Thoracic aorta (tissue), 2 donors: ENCODE results near the gene SERP2. TPM values are rescaled to one million over a fixed set of nuclear protein-coding genes. Genes with fewer than 3 reads are reported as not detected.
A peak's percentile ranks its signal among the peaks of the same experiment; 100 is the strongest.

Experiments used
- ATAC-seq: fragments of 150-250 bp; one replicate; pipeline ENCODE4 v1.8.0; 2017; ENCODE audit warnings: low read depth; ENCODE audit not compliant: insufficient number of reproducible peaks, low FRiP score
- DNase-seq: peaks from one replicate; pipeline ENCODE4 v3.0.0-alpha.2; 2020; ENCODE audit warnings: low spot score
- H3K27ac ChIP-seq, 2 donors: fragments of 200-600 bp; sonication (generic); 1 replicate in 1 of 2; 2 replicates in 1 of 2; pipeline ENCODE4 v1.5.1; 2016; ENCODE audit warnings: mild to moderate bottlenecking in 2 of 2, moderate library complexity in 2 of 2
- H3K27me3 ChIP-seq: fragments of 200-600 bp; sonication (generic); replicated peaks from 2 replicates; pipeline ENCODE4 v1.6.0; 2016; ENCODE audit warnings: mild to moderate bottlenecking; ENCODE audit not compliant: insufficient read depth
- H3K36me3 ChIP-seq: fragments of 200-600 bp; sonication (generic); one replicate; pipeline ENCODE4 v1.5.1; 2016
- H3K4me1 ChIP-seq, 2 donors: fragments of 200-600 bp; sonication (generic); 1 replicate in 1 of 2; 2 replicates in 1 of 2; pipeline versions ENCODE4 v1.5.1 to v1.6.0; 2016; ENCODE audit warnings: low read depth in 2 of 2, mild to moderate bottlenecking in 1 of 2; ENCODE audit not compliant: control insufficient read depth in 1 of 2
- H3K4me3 ChIP-seq: fragments of 200-600 bp; sonication (generic); 2 replicates; pipeline ENCODE4 v1.5.1; 2016; ENCODE audit warnings: mild to moderate bottlenecking
- H3K9me3 ChIP-seq: fragments of 200-600 bp; sonication (generic); 2 replicates; pipeline ENCODE4 v1.5.1; 2016
- CTCF ChIP-seq: fragments of 200-600 bp; sonication (generic); IDR thresholded peaks from one replicate; pipeline ENCODE4 v1.5.1; 2019; ENCODE audit warnings: antibody characterized with exemption
- total RNA-seq, 2 donors: library from RNA; depleted of rRNA; stranded (reverse); fragments of >200 nt; gene quantifications; one replicate each; pipeline versions ENCODE4 v1.1.0 to v1.2.3, GENCODE V29; 2016

The SERP2 gene
- total RNA-seq, 2 donors from 2014 or later, result 3.8 to 3.9 TPM

GRCh38 chr13:44331912-44332851 is 41.4 kb upstream of the SERP2 start:
- peak overlapping the region; percentile 23 for H3K4me3 ChIP-seq
- no peak for ATAC-seq
- H3K27me3 ChIP-seq, result no peaks in the 10 kb centered on the region
- H3K9me3 ChIP-seq, result no peaks in the 10 kb centered on the region
- peak overlapping the region; percentile 39 to 62 for H3K27ac ChIP-seq
- H3K36me3 ChIP-seq, result no peaks in the 10 kb centered on the region
- no peak for TF ChIP-seq CTCF
- peak; percentile 71 for DNase-seq
- H3K4me1 ChIP-seq, result peaks cover 9 to 20% of the 10 kb centered on the region in 2 donors

GRCh38 chr13:44333950-44334655 is 39.5 kb upstream of the SERP2 start:
- Histone ChIP-seq H3K36me3 (no peaks in the 10 kb centered on the region), H3K9me3 (no peaks in the 10 kb centered on the region), H3K27me3 (no peaks in the 10 kb centered on the region), H3K27ac (no peak overlapping the region), H3K4me1 (peaks cover 9 to 20% of the 10 kb centered on the region in 2 donors), H3K4me3 (no peak overlapping the region)
- ATAC-seq (no peak), DNase-seq (no peak)
- TF ChIP-seq CTCF, result no peak

- Histone ChIP-seq H3K36me3 (no peaks in the 10 kb centered on the region), H3K4me1 (peaks cover 9 to 20% of the 10 kb centered on the region in 2 donors), H3K27ac (no peak overlapping the region), H3K9me3 (no peaks in the 10 kb centered on the region), H3K27me3 (no peaks in the 10 kb centered on the region), H3K4me3 (no peak overlapping the region)
- ATAC-seq (no peak), DNase-seq (no peak)
- no peak for TF ChIP-seq CTCF
Observed at GRCh38 chr13:44334751-44335150, 38.9 kb upstream of the SERP2 start.

- H3K4me1 ChIP-seq, result peaks cover 0 to 7% of the 10 kb centered on the region in 2 donors
- DNase-seq, result no peak
Observed at GRCh38 chr13:44336934-44337333, 36.7 kb upstream of the SERP2 start.

More at GRCh38 chr13:44336934-44337333, 36.7 kb upstream of the SERP2 start:
- Histone ChIP-seq H3K4me3 (no peak overlapping the region), H3K27me3 (no peaks in the 10 kb centered on the region), H3K9me3 (no peaks in the 10 kb centered on the region), H3K36me3 (no peaks in the 10 kb centered on the region), H3K27ac (no peak overlapping the region)
- TF ChIP-seq CTCF, result no peak
- no peak for ATAC-seq
